ENCODE results near the gene PI3.

PI3 gene

DNA sequence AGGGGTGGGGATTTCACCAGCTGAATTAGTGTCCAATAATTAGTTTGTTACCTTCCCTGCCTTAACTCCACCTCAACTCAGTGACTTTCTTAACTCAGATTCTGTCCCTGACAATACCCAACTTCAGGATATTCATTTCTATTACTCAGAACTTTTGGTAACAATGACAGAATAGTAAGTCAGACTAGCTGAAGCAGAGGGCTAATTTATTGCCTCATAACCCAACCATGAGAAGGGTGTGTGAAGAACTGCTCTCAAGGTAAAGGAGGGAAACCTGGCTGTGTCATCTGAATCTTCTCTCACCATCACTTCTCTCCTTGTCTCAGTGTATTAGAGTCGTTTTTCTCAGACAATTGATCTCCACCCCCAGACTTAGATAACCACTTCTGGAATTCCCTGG, 1.2 kb upstream of the PI3 start:
- TF ChIP-seq CREB1 (IDR thresholded peaks at IDR 0.05; ENCODE audit: low read depth) (no peak), RAD21 (IDR thresholded peaks at IDR 0.05; ENCODE audit: low read depth) (no peak), TAF1 (IDR thresholded peaks at IDR 0.05; ENCODE audit: low read depth) (no peak), TEAD4 (IDR thresholded peaks at IDR 0.05) (no peak), CEBPB (IDR thresholded peaks at IDR 0.05) (no peak), USF1 (IDR thresholded peaks at IDR 0.05) (no peak), EP300 (IDR thresholded peaks at IDR 0.05; ENCODE audit: borderline replicate concordance) (no peak), TCF12 (IDR thresholded peaks at IDR 0.05; ENCODE audit: low read depth) (no peak)
- TF ChIP-seq, protein P1, sequence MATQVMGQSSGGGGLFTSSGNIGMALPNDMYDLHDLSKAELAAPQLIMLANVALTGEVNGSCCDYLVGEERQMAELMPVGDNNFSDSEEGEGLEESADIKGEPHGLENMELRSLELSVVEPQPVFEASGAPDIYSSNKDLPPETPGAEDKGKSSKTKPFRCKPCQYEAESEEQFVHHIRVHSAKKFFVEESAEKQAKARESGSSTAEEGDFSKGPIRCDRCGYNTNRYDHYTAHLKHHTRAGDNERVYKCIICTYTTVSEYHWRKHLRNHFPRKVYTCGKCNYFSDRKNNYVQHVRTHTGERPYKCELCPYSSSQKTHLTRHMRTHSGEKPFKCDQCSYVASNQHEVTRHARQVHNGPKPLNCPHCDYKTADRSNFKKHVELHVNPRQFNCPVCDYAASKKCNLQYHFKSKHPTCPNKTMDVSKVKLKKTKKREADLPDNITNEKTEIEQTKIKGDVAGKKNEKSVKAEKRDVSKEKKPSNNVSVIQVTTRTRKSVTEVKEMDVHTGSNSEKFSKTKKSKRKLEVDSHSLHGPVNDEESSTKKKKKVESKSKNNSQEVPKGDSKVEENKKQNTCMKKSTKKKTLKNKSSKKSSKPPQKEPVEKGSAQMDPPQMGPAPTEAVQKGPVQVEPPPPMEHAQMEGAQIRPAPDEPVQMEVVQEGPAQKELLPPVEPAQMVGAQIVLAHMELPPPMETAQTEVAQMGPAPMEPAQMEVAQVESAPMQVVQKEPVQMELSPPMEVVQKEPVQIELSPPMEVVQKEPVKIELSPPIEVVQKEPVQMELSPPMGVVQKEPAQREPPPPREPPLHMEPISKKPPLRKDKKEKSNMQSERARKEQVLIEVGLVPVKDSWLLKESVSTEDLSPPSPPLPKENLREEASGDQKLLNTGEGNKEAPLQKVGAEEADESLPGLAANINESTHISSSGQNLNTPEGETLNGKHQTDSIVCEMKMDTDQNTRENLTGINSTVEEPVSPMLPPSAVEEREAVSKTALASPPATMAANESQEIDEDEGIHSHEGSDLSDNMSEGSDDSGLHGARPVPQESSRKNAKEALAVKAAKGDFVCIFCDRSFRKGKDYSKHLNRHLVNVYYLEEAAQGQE (IDR thresholded peaks at IDR 0.05; ENCODE audit: low read depth), result no peak

GRCh38 chr20:45176526-45177267, 2.0 kb downstream of the PI3 start:
- TF ChIP-seq EP300 (IDR thresholded peaks at IDR 0.05; ENCODE audit: borderline replicate concordance) (no peak), CREB1 (IDR thresholded peaks at IDR 0.05; ENCODE audit: low read depth) (no peak), RAD21 (IDR thresholded peaks at IDR 0.05; ENCODE audit: low read depth) (no peak), TCF12 (IDR thresholded peaks at IDR 0.05; ENCODE audit: low read depth) (no peak), TEAD4 (IDR thresholded peaks at IDR 0.05) (no peak), TAF1 (IDR thresholded peaks at IDR 0.05; ENCODE audit: low read depth) (no peak), EGR1 (IDR thresholded peaks at IDR 0.05) (no peak), YY1 (IDR thresholded peaks at IDR 0.05; ENCODE audit: low read depth) (no peak)
- TF ChIP-seq, protein P1 (IDR thresholded peaks at IDR 0.05; ENCODE audit: low read depth), result no peak

- TF ChIP-seq ZBTB7A (IDR thresholded peaks at IDR 0.05; ENCODE audit: low read depth), result no peak
- TF ChIP-seq USF1 (IDR thresholded peaks at IDR 0.05), result no peak
- no peak for TF ChIP-seq YY1 (IDR thresholded peaks at IDR 0.05; ENCODE audit: low read depth)
- TF ChIP-seq CREB1 (IDR thresholded peaks at IDR 0.05; ENCODE audit: low read depth), result no peak
These were observed 4.5 kb downstream of the PI3 start for GRCh38 chr20:45179166-45179565.

DNA sequence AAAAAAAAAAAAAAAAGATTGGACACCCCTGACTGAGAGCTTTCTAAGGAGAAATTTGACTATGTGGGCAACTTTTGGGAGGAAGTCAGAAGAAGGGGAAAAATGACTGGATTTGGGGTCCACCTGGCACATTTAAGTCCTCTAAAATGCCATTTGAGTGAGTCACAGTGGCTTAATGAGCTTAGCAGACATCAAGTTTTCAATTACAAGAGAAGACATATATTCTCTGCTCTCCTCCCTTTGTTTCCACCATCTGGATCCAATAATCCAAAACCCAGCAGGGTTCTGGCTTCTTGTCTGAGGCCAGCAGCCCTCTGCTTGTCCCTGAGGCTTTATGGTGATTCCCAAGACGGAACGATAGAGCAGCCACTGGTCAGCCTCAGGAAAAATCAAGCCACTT, 6.9 kb downstream of the PI3 start:
- no peak for TF ChIP-seq CEBPB (IDR thresholded peaks at IDR 0.05)
- TF ChIP-seq TEAD4 (IDR thresholded peaks at IDR 0.05), result no peak

DNA sequence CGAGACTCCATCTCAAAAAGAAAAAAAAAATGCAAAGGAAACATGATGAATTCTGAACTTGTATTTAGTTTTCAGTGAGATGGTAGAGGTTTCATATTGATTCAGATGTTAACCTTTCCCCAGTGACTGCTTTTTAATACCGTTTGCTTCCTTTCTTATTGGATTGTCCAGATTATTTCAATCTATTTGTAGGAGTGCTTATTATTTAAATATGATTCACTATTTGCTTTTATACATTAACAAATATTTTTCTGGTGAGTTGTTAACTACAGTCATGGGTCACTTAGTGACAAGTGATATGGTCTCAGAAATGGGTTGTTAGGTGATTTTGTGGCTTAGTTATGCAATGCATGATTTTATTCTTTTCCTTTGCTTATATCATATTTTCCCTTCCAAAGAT, 8.4 kb downstream of the PI3 start:
- TF ChIP-seq TAF1 (IDR thresholded peaks at IDR 0.05; ENCODE audit: low read depth), result no peak
- no peak for TF ChIP-seq EGR1 (IDR thresholded peaks at IDR 0.05)
- no peak for TF ChIP-seq EP300 (IDR thresholded peaks at IDR 0.05; ENCODE audit: borderline replicate concordance)
- TF ChIP-seq USF1 (IDR thresholded peaks at IDR 0.05), result no peak
- no peak for TF ChIP-seq ZBTB7A (IDR thresholded peaks at IDR 0.05; ENCODE audit: low read depth)
- TF ChIP-seq FOXM1 (IDR thresholded peaks at IDR 0.05; ENCODE audit: borderline replicate concordance, low read depth), result no peak
- no peak for TF ChIP-seq NFIC (IDR thresholded peaks at IDR 0.05)
- no peak for TF ChIP-seq YY1 (IDR thresholded peaks at IDR 0.05; ENCODE audit: low read depth)
- TF ChIP-seq CEBPB (IDR thresholded peaks at IDR 0.05), result no peak
- TF ChIP-seq, protein P1 (IDR thresholded peaks at IDR 0.05; ENCODE audit: low read depth), result no peak
- no peak for TF ChIP-seq TEAD4 (IDR thresholded peaks at IDR 0.05)
- no peak for TF ChIP-seq TCF12 (IDR thresholded peaks at IDR 0.05; ENCODE audit: low read depth)
- no peak for TF ChIP-seq RAD21 (IDR thresholded peaks at IDR 0.05; ENCODE audit: low read depth)
- TF ChIP-seq MAX (IDR thresholded peaks at IDR 0.05), result no peak
